Activated CD8-positive, alpha-beta memory T cell treated with anti-CD3 and anti-CD28 coated beads, Interleukin-2, amount 50 U/mL, for 1 hour (primary cell): ENCODE data around the gene KRR1.
"Not testable (repeated sequence)": the region's sequence is repeated elsewhere in the genome, so short reads cannot be mapped to it uniquely, and the experiment has no call there.

ENCODE experiments used
- DNase-seq: peaks from one replicate; pipeline ENCODE4 v3.0.0-alpha.2; 2020; ENCODE audit errors: extremely low read depth

Gene KRR1

GRCh38 chr12:75525263-75525662 lies 13.9 kb upstream of the KRR1 start:
- no peak for DNase-seq

- DNase-seq = not testable (repeated sequence)
Measured at GRCh38 chr12:75522124-75522523, 10.7 kb upstream of the KRR1 start.

- DNase-seq = not testable (repeated sequence)
Measured at GRCh38 chr12:75521224-75521623, 9.8 kb upstream of the KRR1 start.

GRCh38 chr12:75509621-75510020 lies 1.8 kb downstream of the KRR1 start:
- DNase-seq = no peak

GRCh38 chr12:75508159-75508558 lies 3.2 kb downstream of the KRR1 start:
- DNase-seq = no peak

- DNase-seq = no peak
Measured at GRCh38 chr12:75507086-75507485, 4.3 kb downstream of the KRR1 start.

GRCh38 chr12:75505706-75506312 lies 5.6 kb downstream of the KRR1 start:
- no peak for DNase-seq

GRCh38 chr12:75503866-75504265 lies 7.5 kb downstream of the KRR1 start:
- no peak for DNase-seq

GRCh38 chr12:75503459-75503858 lies 8.0 kb downstream of the KRR1 start:
- DNase-seq = no peak

- DNase-seq = no peak
Measured at GRCh38 chr12:75491169-75491568, 20.2 kb downstream of the KRR1 start.

GRCh38 chr12:75489613-75490210 lies 21.7 kb downstream of the KRR1 start:
- no peak for DNase-seq

GRCh38 chr12:75489187-75489586 lies 22.2 kb downstream of the KRR1 start:
- DNase-seq = no peak

GRCh38 chr12:75488553-75488952 lies 22.9 kb downstream of the KRR1 start:
- no peak for DNase-seq

- DNase-seq = no peak
Measured at GRCh38 chr12:75487308-75487707, 24.1 kb downstream of the KRR1 start.

GRCh38 chr12:75484450-75484849 lies 27.0 kb downstream of the KRR1 start:
- DNase-seq = not testable (repeated sequence)

GRCh38 chr12:75483431-75483830 lies 28.0 kb downstream of the KRR1 start:
- DNase-seq = no peak

- DNase-seq = no peak
Measured at GRCh38 chr12:75482646-75483045, 28.8 kb downstream of the KRR1 start.

GRCh38 chr12:75481774-75482173 lies 29.6 kb downstream of the KRR1 start:
- DNase-seq = no peak

GRCh38 chr12:75481013-75481705 lies 30.2 kb downstream of the KRR1 start:
- DNase-seq = no peak

- peak; percentile 56 for DNase-seq
Measured at GRCh38 chr12:75480469-75480949, 30.9 kb downstream of the KRR1 start, which contains the start of gene GLIPR1. Gene GLIPR1 (plus strand): TSS chr12:75480755. CDS start chr12:75480881, 126 bp downstream.

- DNase-seq = no peak
Measured at GRCh38 chr12:75479963-75480461, 31.4 kb downstream of the KRR1 start.

GRCh38 chr12:75478116-75478794 lies 33.2 kb downstream of the KRR1 start:
- peak; percentile 50 for DNase-seq
